ENCODE data around the gene RPL7A. TPM values are rescaled to one million over a fixed set of nuclear protein-coding genes. Genes with fewer than 3 reads are reported as not detected.
A peak's percentile ranks its signal among the peaks of the same experiment; 100 is the strongest.

RPL7A gene
- total and polyA plus RNA-seq, 2 of the 13 experiments (the other 11 are each of a cell fraction or from before 2014, with no cell fraction given): 2,401 to 2,938 TPM

DNA sequence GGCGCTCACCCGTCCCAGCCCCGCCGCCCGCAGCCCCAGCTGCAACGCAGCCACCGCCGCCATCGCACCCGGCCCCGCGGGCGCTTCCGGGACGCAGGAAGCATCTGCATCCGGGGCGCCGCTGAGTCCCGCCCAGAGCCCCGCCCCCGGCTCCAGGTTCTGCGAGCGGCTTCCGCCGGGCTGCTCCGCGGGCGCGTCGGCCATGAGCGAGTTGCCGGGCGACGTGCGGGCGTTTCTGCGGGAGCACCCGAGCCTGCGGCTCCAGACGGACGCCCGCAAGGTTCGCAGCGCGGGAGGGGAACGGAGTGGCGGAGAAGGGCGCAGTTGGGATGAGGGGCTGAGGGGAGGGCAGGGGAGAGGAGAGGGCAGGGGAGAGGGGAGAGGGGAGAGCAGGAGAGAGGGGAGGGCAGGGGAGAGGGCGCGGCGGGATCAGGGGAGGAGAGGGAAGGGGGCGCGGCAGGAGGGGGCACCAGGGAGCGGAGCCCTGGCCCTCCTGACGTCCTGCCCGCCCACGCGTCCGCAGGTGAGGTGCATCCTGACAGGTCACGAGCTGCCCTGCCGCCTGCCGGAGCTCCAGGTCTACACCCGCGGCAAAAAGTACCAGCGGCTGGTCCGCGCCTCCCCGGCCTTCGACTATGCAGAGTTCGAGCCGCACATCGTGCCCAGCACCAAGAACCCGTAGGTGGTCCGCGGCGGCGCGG lies 8.5 kb downstream of the RPL7A start, which contains the start of the genes SURF1 and SURF2 (continued):
- no peak for TF ChIP-seq NFE2L2 (IDR thresholded peaks at IDR 0.05; ENCODE audit: low read length)
- peak; percentile 52; the same call in 1 of the 2 replicates for TF ChIP-seq ESRRA (CRISPR knock-in tag; IDR thresholded peaks at IDR 0.05; ENCODE audit: low read depth)
- TF ChIP-seq ZSCAN21 (CRISPR knock-in tag; IDR thresholded peaks at IDR 0.05; ENCODE audit: borderline replicate concordance): no peak
- TF ChIP-seq TARDBP (CRISPR knock-in tag; IDR thresholded peaks at IDR 0.05): no peak
- peak; percentile 43 for TF ChIP-seq ZFX (CRISPR knock-in tag; IDR thresholded peaks at IDR 0.05; ENCODE audit: low read depth)
- TF ChIP-seq ZNF724P (CRISPR knock-in tag; IDR thresholded peaks at IDR 0.05; ENCODE audit: borderline replicate concordance): peak; percentile 41; the same call in 1 of the 2 replicates
- no peak for TF ChIP-seq ZNF20 (CRISPR knock-in tag; IDR thresholded peaks at IDR 0.05)
- TF ChIP-seq POLR2A (IDR thresholded peaks at IDR 0.05; ENCODE audit: insufficient read depth in 1 of 2, low read depth in 2 of 2, low read length in 2 of 2): peak in 1 of 2 experiments; percentile 42; a peak in 1 of 4 replicates
- 0 out of 2 replicates have a peak, but pooled peaks have one; percentile 11 for TF ChIP-seq SALL1 (CRISPR knock-in tag; IDR thresholded peaks at IDR 0.05)
- peak; percentile 58 for TF ChIP-seq ASH2L (IDR thresholded peaks at IDR 0.05; ENCODE audit: insufficient read length, low read depth, low read length)
- 0 out of 2 replicates have a peak, but pooled peaks have one; percentile 27 for TF ChIP-seq TGIF2 (CRISPR knock-in tag; IDR thresholded peaks at IDR 0.05)
- TF ChIP-seq, protein P1, sequence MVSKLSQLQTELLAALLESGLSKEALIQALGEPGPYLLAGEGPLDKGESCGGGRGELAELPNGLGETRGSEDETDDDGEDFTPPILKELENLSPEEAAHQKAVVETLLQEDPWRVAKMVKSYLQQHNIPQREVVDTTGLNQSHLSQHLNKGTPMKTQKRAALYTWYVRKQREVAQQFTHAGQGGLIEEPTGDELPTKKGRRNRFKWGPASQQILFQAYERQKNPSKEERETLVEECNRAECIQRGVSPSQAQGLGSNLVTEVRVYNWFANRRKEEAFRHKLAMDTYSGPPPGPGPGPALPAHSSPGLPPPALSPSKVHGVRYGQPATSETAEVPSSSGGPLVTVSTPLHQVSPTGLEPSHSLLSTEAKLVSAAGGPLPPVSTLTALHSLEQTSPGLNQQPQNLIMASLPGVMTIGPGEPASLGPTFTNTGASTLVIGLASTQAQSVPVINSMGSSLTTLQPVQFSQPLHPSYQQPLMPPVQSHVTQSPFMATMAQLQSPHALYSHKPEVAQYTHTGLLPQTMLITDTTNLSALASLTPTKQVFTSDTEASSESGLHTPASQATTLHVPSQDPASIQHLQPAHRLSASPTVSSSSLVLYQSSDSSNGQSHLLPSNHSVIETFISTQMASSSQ (IDR thresholded peaks at IDR 0.05; ENCODE audit: low read depth): no peak
- TF ChIP-seq, protein P1 (CRISPR knock-in tag; IDR thresholded peaks at IDR 0.05; ENCODE audit: borderline replicate concordance): no peak; the same call in 1 of the 2 replicates
- peak; percentile 61 for TF ChIP-seq SRSF1 (optimal IDR thresholded peaks at IDR 0.05; ENCODE audit: low read depth, low read length)
- no peak for TF ChIP-seq JUN (CRISPR knock-in tag; IDR thresholded peaks at IDR 0.05)
- peak; percentile 83; the same call in 1 of the 2 replicates for TF ChIP-seq PCBP1 (IDR thresholded peaks at IDR 0.05; ENCODE audit: borderline replicate concordance, low read depth, low read length)
- TF ChIP-seq ZNF652 (CRISPR knock-in tag; IDR thresholded peaks at IDR 0.05; ENCODE audit: borderline replicate concordance, low read depth): no peak
- TF ChIP-seq FOSL2 (CRISPR knock-in tag; IDR thresholded peaks at IDR 0.05): no peak
- peak; percentile 87 for TF ChIP-seq POLR2G (IDR thresholded peaks at IDR 0.05; ENCODE audit: low read depth, low read length)
- no peak for TF ChIP-seq NFE2 (CRISPR knock-in tag; IDR thresholded peaks at IDR 0.05)
- peak; percentile 57 for TF ChIP-seq SPEN (CRISPR knock-in tag; IDR thresholded peaks at IDR 0.05; ENCODE audit: low read depth)
- TF ChIP-seq, protein P2, sequence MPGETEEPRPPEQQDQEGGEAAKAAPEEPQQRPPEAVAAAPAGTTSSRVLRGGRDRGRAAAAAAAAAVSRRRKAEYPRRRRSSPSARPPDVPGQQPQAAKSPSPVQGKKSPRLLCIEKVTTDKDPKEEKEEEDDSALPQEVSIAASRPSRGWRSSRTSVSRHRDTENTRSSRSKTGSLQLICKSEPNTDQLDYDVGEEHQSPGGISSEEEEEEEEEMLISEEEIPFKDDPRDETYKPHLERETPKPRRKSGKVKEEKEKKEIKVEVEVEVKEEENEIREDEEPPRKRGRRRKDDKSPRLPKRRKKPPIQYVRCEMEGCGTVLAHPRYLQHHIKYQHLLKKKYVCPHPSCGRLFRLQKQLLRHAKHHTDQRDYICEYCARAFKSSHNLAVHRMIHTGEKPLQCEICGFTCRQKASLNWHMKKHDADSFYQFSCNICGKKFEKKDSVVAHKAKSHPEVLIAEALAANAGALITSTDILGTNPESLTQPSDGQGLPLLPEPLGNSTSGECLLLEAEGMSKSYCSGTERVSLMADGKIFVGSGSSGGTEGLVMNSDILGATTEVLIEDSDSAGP (CRISPR knock-in tag; IDR thresholded peaks at IDR 0.05; ENCODE audit: borderline replicate concordance): peak; percentile 60; the same call in 1 of the 2 replicates
- TF ChIP-seq NAIF1 (CRISPR knock-in tag; IDR thresholded peaks at IDR 0.05; ENCODE audit: borderline replicate concordance): no peak
- no peak for TF ChIP-seq ZNF441 (CRISPR knock-in tag; IDR thresholded peaks at IDR 0.05; ENCODE audit: borderline replicate concordance)
- no peak for TF ChIP-seq SP1 (IDR thresholded peaks at IDR 0.05)
- TF ChIP-seq SP1 (CRISPR knock-in tag; IDR thresholded peaks at IDR 0.05): peak; percentile 58; the same call in 1 of the 2 replicates
- peak; percentile 66; the same call in 1 of the 3 replicates for TF ChIP-seq MXI1 (IDR thresholded peaks at IDR 0.05; ENCODE audit: borderline replicate concordance, low read depth, low read length)

All from HepG2 (cell line).